Measurements from ENCODE around the gene CNTNAP2. TPM values are rescaled to one million over a fixed set of nuclear protein-coding genes. Genes with fewer than 3 reads are reported as not detected.

Gene CNTNAP2
- total and polyA plus RNA-seq, 2 of the 13 experiments (the other 11 are each of a cell fraction or from before 2014, with no cell fraction given), result 0.40 to 0.42 TPM

- no peak for TF ChIP-seq NRL (CRISPR knock-in tag; IDR thresholded peaks at IDR 0.05; ENCODE audit: borderline replicate concordance)
- no peak for TF ChIP-seq ATF7 (IDR thresholded peaks at IDR 0.05)
- no peak for TF ChIP-seq ATF7 (CRISPR knock-in tag; IDR thresholded peaks at IDR 0.05)
- no peak for TF ChIP-seq ZNF800 (CRISPR knock-in tag; IDR thresholded peaks at IDR 0.05)
- no peak for TF ChIP-seq AHR (CRISPR knock-in tag; IDR thresholded peaks at IDR 0.05)
- TF ChIP-seq NR2C2 (CRISPR knock-in tag; IDR thresholded peaks at IDR 0.05; ENCODE audit: borderline replicate concordance), result no peak
- TF ChIP-seq ARID5B (CRISPR knock-in tag; IDR thresholded peaks at IDR 0.05), result peak; percentile 49; the same call in 1 of the 2 replicates
- no peak for TF ChIP-seq ZNF230 (CRISPR knock-in tag; IDR thresholded peaks at IDR 0.05)
- TF ChIP-seq ZMYM4 (CRISPR knock-in tag; IDR thresholded peaks at IDR 0.05), result 0 out of 2 replicates have a peak, but pooled peaks have one; percentile 21
- TF ChIP-seq RBAK (CRISPR knock-in tag; IDR thresholded peaks at IDR 0.05), result no peak
- TF ChIP-seq FOXO1 (CRISPR knock-in tag; IDR thresholded peaks at IDR 0.05), result no peak
- TF ChIP-seq, protein P1, sequence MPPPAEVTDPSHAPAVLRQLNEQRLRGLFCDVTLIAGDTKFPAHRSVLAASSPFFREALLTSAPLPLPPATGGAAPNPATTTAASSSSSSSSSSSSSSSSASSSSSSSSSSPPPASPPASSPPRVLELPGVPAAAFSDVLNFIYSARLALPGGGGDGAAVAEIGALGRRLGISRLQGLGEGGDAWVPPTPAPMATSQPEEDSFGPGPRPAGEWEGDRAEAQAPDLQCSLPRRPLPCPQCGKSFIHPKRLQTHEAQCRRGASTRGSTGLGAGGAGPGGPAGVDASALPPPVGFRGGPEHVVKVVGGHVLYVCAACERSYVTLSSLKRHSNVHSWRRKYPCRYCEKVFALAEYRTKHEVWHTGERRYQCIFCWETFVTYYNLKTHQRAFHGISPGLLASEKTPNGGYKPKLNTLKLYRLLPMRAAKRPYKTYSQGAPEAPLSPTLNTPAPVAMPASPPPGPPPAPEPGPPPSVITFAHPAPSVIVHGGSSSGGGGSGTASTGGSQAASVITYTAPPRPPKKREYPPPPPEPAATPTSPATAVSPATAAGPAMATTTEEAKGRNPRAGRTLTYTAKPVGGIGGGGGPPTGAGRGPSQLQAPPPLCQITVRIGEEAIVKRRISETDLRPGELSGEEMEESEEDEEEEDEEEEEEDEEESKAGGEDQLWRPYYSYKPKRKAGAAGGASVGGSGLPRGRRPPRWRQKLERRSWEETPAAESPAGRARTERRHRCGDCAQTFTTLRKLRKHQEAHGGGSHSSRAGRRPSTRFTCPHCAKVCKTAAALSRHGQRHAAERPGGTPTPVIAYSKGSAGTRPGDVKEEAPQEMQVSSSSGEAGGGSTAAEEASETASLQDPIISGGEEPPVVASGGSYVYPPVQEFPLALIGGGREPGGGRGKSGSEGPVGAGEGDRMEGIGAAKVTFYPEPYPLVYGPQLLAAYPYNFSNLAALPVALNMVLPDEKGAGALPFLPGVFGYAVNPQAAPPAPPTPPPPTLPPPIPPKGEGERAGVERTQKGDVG (CRISPR knock-in tag; IDR thresholded peaks at IDR 0.05; ENCODE audit: borderline replicate concordance), result no peak
- peak; percentile 69 for TF ChIP-seq ESRRA (CRISPR knock-in tag; IDR thresholded peaks at IDR 0.05; ENCODE audit: low read depth)
- TF ChIP-seq HNF4A (CRISPR knock-in tag; IDR thresholded peaks at IDR 0.05), result peak; percentile 74; the same call in 1 of the 2 replicates
- TF ChIP-seq ZNF557 (CRISPR knock-in tag; IDR thresholded peaks at IDR 0.05), result no peak
- TF ChIP-seq, protein P2, sequence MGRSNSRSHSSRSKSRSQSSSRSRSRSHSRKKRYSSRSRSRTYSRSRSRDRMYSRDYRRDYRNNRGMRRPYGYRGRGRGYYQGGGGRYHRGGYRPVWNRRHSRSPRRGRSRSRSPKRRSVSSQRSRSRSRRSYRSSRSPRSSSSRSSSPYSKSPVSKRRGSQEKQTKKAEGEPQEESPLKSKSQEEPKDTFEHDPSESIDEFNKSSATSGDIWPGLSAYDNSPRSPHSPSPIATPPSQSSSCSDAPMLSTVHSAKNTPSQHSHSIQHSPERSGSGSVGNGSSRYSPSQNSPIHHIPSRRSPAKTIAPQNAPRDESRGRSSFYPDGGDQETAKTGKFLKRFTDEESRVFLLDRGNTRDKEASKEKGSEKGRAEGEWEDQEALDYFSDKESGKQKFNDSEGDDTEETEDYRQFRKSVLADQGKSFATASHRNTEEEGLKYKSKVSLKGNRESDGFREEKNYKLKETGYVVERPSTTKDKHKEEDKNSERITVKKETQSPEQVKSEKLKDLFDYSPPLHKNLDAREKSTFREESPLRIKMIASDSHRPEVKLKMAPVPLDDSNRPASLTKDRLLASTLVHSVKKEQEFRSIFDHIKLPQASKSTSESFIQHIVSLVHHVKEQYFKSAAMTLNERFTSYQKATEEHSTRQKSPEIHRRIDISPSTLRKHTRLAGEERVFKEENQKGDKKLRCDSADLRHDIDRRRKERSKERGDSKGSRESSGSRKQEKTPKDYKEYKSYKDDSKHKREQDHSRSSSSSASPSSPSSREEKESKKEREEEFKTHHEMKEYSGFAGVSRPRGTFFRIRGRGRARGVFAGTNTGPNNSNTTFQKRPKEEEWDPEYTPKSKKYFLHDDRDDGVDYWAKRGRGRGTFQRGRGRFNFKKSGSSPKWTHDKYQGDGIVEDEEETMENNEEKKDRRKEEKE (IDR thresholded peaks at IDR 0.05), result no peak
- TF ChIP-seq, protein P3, sequence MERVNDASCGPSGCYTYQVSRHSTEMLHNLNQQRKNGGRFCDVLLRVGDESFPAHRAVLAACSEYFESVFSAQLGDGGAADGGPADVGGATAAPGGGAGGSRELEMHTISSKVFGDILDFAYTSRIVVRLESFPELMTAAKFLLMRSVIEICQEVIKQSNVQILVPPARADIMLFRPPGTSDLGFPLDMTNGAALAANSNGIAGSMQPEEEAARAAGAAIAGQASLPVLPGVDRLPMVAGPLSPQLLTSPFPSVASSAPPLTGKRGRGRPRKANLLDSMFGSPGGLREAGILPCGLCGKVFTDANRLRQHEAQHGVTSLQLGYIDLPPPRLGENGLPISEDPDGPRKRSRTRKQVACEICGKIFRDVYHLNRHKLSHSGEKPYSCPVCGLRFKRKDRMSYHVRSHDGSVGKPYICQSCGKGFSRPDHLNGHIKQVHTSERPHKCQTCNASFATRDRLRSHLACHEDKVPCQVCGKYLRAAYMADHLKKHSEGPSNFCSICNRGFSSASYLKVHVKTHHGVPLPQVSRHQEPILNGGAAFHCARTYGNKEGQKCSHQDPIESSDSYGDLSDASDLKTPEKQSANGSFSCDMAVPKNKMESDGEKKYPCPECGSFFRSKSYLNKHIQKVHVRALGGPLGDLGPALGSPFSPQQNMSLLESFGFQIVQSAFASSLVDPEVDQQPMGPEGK (CRISPR knock-in tag; IDR thresholded peaks at IDR 0.05), result peak; percentile 96
Observed at GRCh38 chr7:148328906-148329305, 2212.3 kb downstream of the CNTNAP2 start (continued).
